Skeletal muscle tissue (tissue), 4 donors: ENCODE data around the gene EFCAB11. TPM values are rescaled to one million over a fixed set of nuclear protein-coding genes. Genes with fewer than 3 reads are reported as not detected.
"Not testable (repeated sequence)": the region's sequence is repeated elsewhere in the genome, so short reads cannot be mapped to it uniquely, and the experiment has no call there.

Source experiments
- H3K27ac ChIP-seq: one replicate; pipeline ENCODE4 v1.7.0; 2013; ENCODE audit warnings: mild to moderate bottlenecking, low read depth, low read length, inconsistent platforms
- H3K27me3 ChIP-seq, 3 donors: one replicate each; pipeline ENCODE4 v1.7.0; 2013; ENCODE audit warnings: low read length in 3 of 3; ENCODE audit not compliant: control insufficient read depth in 3 of 3, insufficient read depth in 3 of 3
- H3K36me3 ChIP-seq, 3 donors: one replicate each; pipeline ENCODE4 v1.7.0; 2013; ENCODE audit warnings: low read length in 3 of 3; ENCODE audit not compliant: control insufficient read depth in 3 of 3, insufficient read depth in 3 of 3
- H3K4me1 ChIP-seq, 3 donors: one replicate each; pipeline ENCODE4 v1.7.0; 2013; ENCODE audit warnings: low read length in 3 of 3, mild to moderate bottlenecking in 3 of 3; ENCODE audit not compliant: control insufficient read depth in 3 of 3, insufficient read depth in 3 of 3
- H3K4me3 ChIP-seq, 3 donors: one replicate each; pipeline ENCODE4 v1.7.0; 2013; ENCODE audit warnings: low read length in 3 of 3
- H3K9ac ChIP-seq, 3 donors: one replicate each; pipeline ENCODE4 v1.7.0; 2013; ENCODE audit warnings: low read length in 3 of 3, mild to moderate bottlenecking in 3 of 3, moderate library complexity in 2 of 3, low read depth in 1 of 3
- H3K9me3 ChIP-seq, 3 donors: one replicate each; pipeline ENCODE4 v1.7.0; 2013; ENCODE audit warnings: low read length in 3 of 3; ENCODE audit not compliant: control insufficient read depth in 3 of 3
- total RNA-seq: library from RNA; depleted of rRNA; stranded (reverse); fragments of >200 nt; gene quantifications from one replicate; pipeline ENCODE4 v1.2.3, GENCODE V29; 2014
- donor health status: Osteomylitis.

Gene EFCAB11
- total RNA-seq, 1 donor from 2014 or later: 7.3 TPM

DNA sequence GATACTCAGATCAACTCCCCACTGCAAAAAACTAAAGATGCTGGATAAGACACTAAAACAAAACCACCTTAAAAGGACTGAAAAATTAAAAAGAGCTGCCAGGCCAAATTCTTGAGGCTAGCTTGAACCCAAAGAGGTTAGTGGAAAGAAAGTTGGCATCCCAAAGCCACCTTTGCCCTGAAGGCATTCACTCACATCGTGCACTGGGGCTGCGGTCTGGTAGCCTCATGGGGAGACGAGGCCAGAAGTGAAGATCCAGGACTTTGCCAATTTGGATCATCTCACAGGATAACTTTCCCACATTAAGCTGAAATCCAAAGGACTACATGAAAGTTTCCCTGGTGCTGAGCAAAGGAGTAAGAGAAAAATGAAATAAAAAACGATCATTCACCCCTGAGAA is 63.9 kb downstream of the EFCAB11 start:
- Histone ChIP-seq H3K36me3 (no peaks in the 10 kb centered on the region), H3K27ac (no peak overlapping the region), H3K9ac (no peak overlapping the region), H3K9me3 (no peaks in the 10 kb centered on the region), H3K27me3 (no peaks in the 10 kb centered on the region), H3K4me1 (peaks cover 0 to 3% (median 2%) of the 10 kb centered on the region in 3 donors), H3K4me3 (no peak overlapping the region)

DNA sequence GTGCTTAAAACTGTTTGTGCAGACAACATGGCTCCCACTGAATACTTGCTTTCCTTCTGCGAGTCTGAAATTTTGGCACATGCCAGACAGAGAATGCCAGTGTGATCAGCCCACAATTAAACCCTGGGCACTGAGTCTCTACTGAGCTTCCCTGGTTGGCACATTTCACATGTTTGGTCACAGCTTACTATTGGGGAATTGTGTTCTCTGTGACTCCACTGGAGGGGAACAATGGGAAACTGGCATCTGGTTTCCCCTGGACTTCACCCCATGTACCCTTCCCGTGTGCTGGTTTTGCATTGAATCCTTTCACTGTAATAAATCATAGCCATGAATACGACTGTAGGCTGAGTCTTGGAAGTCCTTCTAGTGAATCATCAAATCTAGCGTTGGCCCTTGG is 64.9 kb downstream of the EFCAB11 start:
- Histone ChIP-seq H3K27ac (no peak overlapping the region), H3K36me3 (no peaks in the 10 kb centered on the region), H3K9me3 (no peaks in the 10 kb centered on the region), H3K27me3 (no peaks in the 10 kb centered on the region), H3K4me3 (no peak overlapping the region), H3K4me1 (peaks cover 0 to 3% (median 2%) of the 10 kb centered on the region in 3 donors), H3K9ac (no peak overlapping the region)

DNA sequence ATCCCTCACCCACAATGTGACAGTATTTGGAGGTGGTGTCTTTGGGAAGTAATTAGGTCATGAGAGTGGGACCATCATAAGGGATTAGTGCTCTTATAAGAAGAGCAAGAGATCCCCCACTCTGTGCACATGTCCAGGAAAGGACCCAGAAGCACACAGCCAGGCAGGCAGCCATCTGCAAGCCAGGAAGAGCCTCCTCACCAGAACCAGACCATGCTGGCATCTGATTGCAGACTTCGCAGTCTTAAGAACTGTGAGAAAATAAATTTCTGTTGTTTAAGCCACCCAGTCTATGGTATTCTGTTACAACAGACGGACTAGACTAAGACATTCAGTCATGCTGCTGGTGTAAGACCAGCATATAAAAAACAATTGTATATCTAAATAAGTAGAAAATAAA is 69.8 kb downstream of the EFCAB11 start:
- Histone ChIP-seq H3K27ac (no peak overlapping the region), H3K4me3 (no peak overlapping the region), H3K4me1 (peaks cover 0 to 2% (median 2%) of the 10 kb centered on the region in 3 donors), H3K9me3 (no peaks in the 10 kb centered on the region), H3K36me3 (no peaks in the 10 kb centered on the region), H3K27me3 (no peaks in the 10 kb centered on the region), H3K9ac (no peak overlapping the region)

GRCh38 chr14:89881839-89882238 is 72.7 kb downstream of the EFCAB11 start:
- H3K4me3 ChIP-seq: no peak overlapping the region
- H3K27ac ChIP-seq: no peak overlapping the region
- H3K9me3 ChIP-seq: no peaks in the 10 kb centered on the region
- H3K27me3 ChIP-seq: no peaks in the 10 kb centered on the region
- no peaks in the 10 kb centered on the region for H3K4me1 ChIP-seq
- no peaks in the 10 kb centered on the region for H3K36me3 ChIP-seq
- H3K9ac ChIP-seq: no peak overlapping the region

GRCh38 chr14:89874091-89874490 is 80.4 kb downstream of the EFCAB11 start:
- H3K9ac ChIP-seq, H3K27me3 ChIP-seq, H3K27ac ChIP-seq, H3K9me3 ChIP-seq, H3K4me1 ChIP-seq, H3K36me3 ChIP-seq, H3K4me3 ChIP-seq: not testable (repeated sequence)

DNA sequence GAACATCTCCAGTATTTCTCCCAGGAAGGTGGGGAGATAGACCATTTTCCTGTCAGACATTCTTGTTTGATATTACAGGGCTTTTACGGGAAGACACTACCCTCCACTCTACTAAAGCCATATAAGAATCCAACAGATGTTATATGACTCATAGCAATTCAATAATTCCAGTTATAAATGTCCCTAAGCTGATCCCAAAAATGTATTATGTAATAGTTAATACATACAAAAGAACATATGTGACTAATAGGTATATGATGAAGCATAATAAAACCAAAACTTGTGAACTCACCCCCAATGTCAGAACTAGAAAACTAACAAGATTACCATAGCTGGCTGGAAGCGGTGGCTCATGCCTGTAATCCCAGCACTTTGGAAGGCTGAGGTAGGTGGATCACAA is 84.2 kb downstream of the EFCAB11 start:
- H3K27ac ChIP-seq: no peak overlapping the region
- no peak overlapping the region for H3K4me3 ChIP-seq
- H3K4me1 ChIP-seq: no peaks in the 10 kb centered on the region
- no peaks in the 10 kb centered on the region for H3K27me3 ChIP-seq
- no peak overlapping the region for H3K9ac ChIP-seq
- no peaks in the 10 kb centered on the region for H3K36me3 ChIP-seq
- no peaks in the 10 kb centered on the region for H3K9me3 ChIP-seq

DNA sequence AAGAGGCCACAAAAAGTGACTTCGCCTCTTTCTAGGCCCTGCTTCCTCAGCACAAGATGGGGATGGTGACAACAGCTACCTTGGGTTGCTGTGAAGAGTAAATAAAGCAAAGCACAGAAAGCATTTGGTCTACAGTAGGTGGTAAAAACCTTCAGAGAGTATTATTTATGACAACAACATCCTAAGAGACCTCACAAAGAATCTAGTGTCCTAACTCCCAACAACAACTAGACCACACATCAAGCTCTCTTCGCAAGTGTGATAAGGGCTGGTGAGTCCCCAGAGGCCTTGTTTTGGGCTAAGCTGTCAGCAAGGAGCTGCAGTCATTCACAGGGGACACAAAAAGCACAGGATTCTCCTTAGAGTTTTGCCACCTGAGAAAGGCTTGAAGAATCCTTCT is 84.9 kb downstream of the EFCAB11 start:
- H3K9me3 ChIP-seq: no peaks in the 10 kb centered on the region
- H3K27me3 ChIP-seq: no peaks in the 10 kb centered on the region
- no peaks in the 10 kb centered on the region for H3K36me3 ChIP-seq
- H3K4me1 ChIP-seq: no peaks in the 10 kb centered on the region
- H3K9ac ChIP-seq: no peak overlapping the region
- no peak overlapping the region for H3K27ac ChIP-seq
- H3K4me3 ChIP-seq: no peak overlapping the region

- Histone ChIP-seq H3K4me1 (no peaks in the 10 kb centered on the region), H3K27ac (no peak overlapping the region), H3K9ac (no peak overlapping the region), H3K4me3 (no peak overlapping the region), H3K36me3 (no peaks in the 10 kb centered on the region), H3K9me3 (no peaks in the 10 kb centered on the region), H3K27me3 (no peaks in the 10 kb centered on the region)
Measured at GRCh38 chr14:89866458-89866857, 88.1 kb downstream of the EFCAB11 start.

GRCh38 chr14:89865153-89865552 is 89.4 kb downstream of the EFCAB11 start:
- H3K4me3 ChIP-seq: no peak overlapping the region
- H3K9ac ChIP-seq: no peak overlapping the region
- H3K4me1 ChIP-seq: no peaks in the 10 kb centered on the region
- no peak overlapping the region for H3K27ac ChIP-seq
- H3K27me3 ChIP-seq: no peaks in the 10 kb centered on the region
- H3K36me3 ChIP-seq: no peaks in the 10 kb centered on the region
- H3K9me3 ChIP-seq: no peaks in the 10 kb centered on the region

GRCh38 chr14:89862856-89863255 is 91.7 kb downstream of the EFCAB11 start:
- H3K36me3 ChIP-seq: no peaks in the 10 kb centered on the region
- no peaks in the 10 kb centered on the region for H3K4me1 ChIP-seq
- H3K27me3 ChIP-seq: no peaks in the 10 kb centered on the region
- H3K4me3 ChIP-seq: no peak overlapping the region
- H3K9me3 ChIP-seq: no peaks in the 10 kb centered on the region
- no peak overlapping the region for H3K27ac ChIP-seq
- H3K9ac ChIP-seq: no peak overlapping the region

DNA sequence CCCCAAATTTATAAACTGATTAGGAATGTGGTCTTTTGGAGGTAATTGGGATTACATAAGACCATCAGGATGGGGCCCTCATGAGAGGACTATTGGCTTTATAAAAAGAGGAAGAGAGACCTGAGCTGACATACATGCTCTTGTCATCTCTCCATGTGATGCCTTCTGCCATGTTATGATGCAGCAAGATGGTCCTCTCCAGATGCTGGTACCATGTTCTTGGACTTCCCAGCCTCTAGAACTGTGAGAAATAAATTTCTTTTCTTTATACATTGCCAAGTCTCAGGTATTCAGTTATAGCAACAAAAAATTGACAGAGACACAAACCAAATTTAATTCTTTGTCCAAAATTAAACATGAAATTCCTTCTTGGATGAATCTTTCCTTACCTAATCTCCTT is 92.9 kb downstream of the EFCAB11 start:
- H3K27me3 ChIP-seq: no peaks in the 10 kb centered on the region
- H3K9me3 ChIP-seq: no peaks in the 10 kb centered on the region
- no peaks in the 10 kb centered on the region for H3K4me1 ChIP-seq
- H3K4me3 ChIP-seq: no peak overlapping the region
- no peaks in the 10 kb centered on the region for H3K36me3 ChIP-seq
- no peak overlapping the region for H3K27ac ChIP-seq
- no peak overlapping the region for H3K9ac ChIP-seq
